C4-2B (cell line): ENCODE data around the gene TMEM19.

Source experiments
- CTCF ChIP-seq: fragments of 450-650 bp; conservative IDR thresholded peaks from 2 replicates; pipeline ENCODE4 v1.5.1; 2017; ENCODE audit warnings: mild to moderate bottlenecking
- ZFX ChIP-seq: fragments of 450-650 bp; IDR thresholded peaks from 2 replicates; pipeline ENCODE4 v1.6.1; 2017

- TF ChIP-seq CTCF = no peak
- no peak for TF ChIP-seq ZFX
Observed at GRCh38 chr12:71688961-71689570, 3.2 kb downstream of the TMEM19 start.
